ENCODE measurements around the gene KRTAP5-1. TPM values are rescaled to one million over a fixed set of nuclear protein-coding genes. Genes with fewer than 3 reads are reported as not detected.

KRTAP5-1 gene
- total RNA-seq, 1 experiment from 2014 or later, result not detected

GRCh38 chr11:1549338-1550330 lies 35.4 kb downstream of the KRTAP5-1 start:
- peaks cover 6% of the 10 kb centered on the region for H3K4me1 Mint-ChIP-seq (ENCODE audit: low read depth, unreplicated experiment)
- CTCF ChIA-PET, result interaction anchor here (2.5 kb wide), 1 partner anchor 25 kb away, joined by 13 read pairs; no protein-coding TSS in a partner anchor

GRCh38 chr11:1548221-1549070 lies 36.6 kb downstream of the KRTAP5-1 start:
- H3K27me3 Mint-ChIP-seq (ENCODE audit: insufficient read depth, unreplicated experiment), result no peaks in the 10 kb centered on the region
- no peaks in the 10 kb centered on the region for H3K9me3 ChIP-seq
- H3K36me3 ChIP-seq (ENCODE audit: control insufficient read depth, insufficient read depth, low read length), result no peaks in the 10 kb centered on the region
- peaks cover 2% of the 10 kb centered on the region; the same call in 1 of the 2 replicates for H3K27me3 ChIP-seq (replicated peaks; ENCODE audit: control insufficient read depth, insufficient read depth, low read length)
- H3K4me3 Mint-ChIP-seq (ENCODE audit: unreplicated experiment), result peak overlapping the region; percentile 65
- no peak overlapping the region for H3K27ac Mint-ChIP-seq (ENCODE audit: unreplicated experiment)
- no peak for TF ChIP-seq CTCF (IDR thresholded peaks at IDR 0.05; ENCODE audit: insufficient read depth in 1 of 2, low read depth in 1 of 2, low read length in 1 of 2, severe bottlenecking in 1 of 2, unreplicated experiment in 1 of 2)
- H3K4me1 ChIP-seq, result peaks cover 13% of the 10 kb centered on the region
- peak in 1 of 2 experiments; percentile 53 for DNase-seq
- BruUV-seq (replicated peaks), result no TSS peak
- intact Hi-C loops (cut with micrococcal nuclease; ENCODE audit: unreplicated experiment), result no loop called here
- H3K4me3 ChIP-seq (ENCODE audit: low read depth, low read length), result peak overlapping the region; percentile 18; the same call in 1 of the 2 replicates
- POLR2A ChIA-PET, result interaction anchor here (0.6 kb wide), 1 partner anchor 27 kb away, joined by 3 read pairs; no protein-coding TSS in a partner anchor
- no peaks in the 10 kb centered on the region for H3K4me1 Mint-ChIP-seq (ENCODE audit: low read depth, unreplicated experiment)
- no peaks in the 10 kb centered on the region for H3K36me3 Mint-ChIP-seq (ENCODE audit: insufficient read depth, unreplicated experiment)
- H3K9me3 Mint-ChIP-seq (ENCODE audit: unreplicated experiment), result no peaks in the 10 kb centered on the region
- CTCF ChIA-PET, result interaction anchor here (2.5 kb wide), 1 partner anchor 26 kb away, joined by 13 read pairs; no protein-coding TSS in a partner anchor

More at GRCh38 chr11:1549338-1550330, 35.4 kb downstream of the KRTAP5-1 start:
- no TSS peak for BruUV-seq (replicated peaks)
- Mint-ChIP-seq H3K4me3 (ENCODE audit: unreplicated experiment) (peak overlapping the region; percentile 65), H3K9me3 (ENCODE audit: unreplicated experiment) (no peaks in the 10 kb centered on the region), H3K27me3 (ENCODE audit: insufficient read depth, unreplicated experiment) (no peaks in the 10 kb centered on the region), H3K36me3 (ENCODE audit: insufficient read depth, unreplicated experiment) (no peaks in the 10 kb centered on the region), H3K27ac (ENCODE audit: unreplicated experiment) (no peak overlapping the region)
- POLR2A ChIA-PET, result no interaction called here
- DNase-seq, result no peak
- intact Hi-C loops (cut with micrococcal nuclease; ENCODE audit: unreplicated experiment), result no loop called here
- TF ChIP-seq CTCF (IDR thresholded peaks at IDR 0.05; ENCODE audit: insufficient read depth in 1 of 2, low read depth in 1 of 2, low read length in 1 of 2, severe bottlenecking in 1 of 2, unreplicated experiment in 1 of 2), result no peak
- Histone ChIP-seq H3K9me3 (no peaks in the 10 kb centered on the region), H3K27me3 (replicated peaks; ENCODE audit: control insufficient read depth, insufficient read depth, low read length) (peaks cover 2% of the 10 kb centered on the region; the same call in 1 of the 2 replicates), H3K4me3 (ENCODE audit: low read depth, low read length) (no peak overlapping the region), H3K4me1 (peaks cover 20% of the 10 kb centered on the region), H3K36me3 (ENCODE audit: control insufficient read depth, insufficient read depth, low read length) (no peaks in the 10 kb centered on the region)

All from Caco-2 (cell line).